PC-3 (cell line): ENCODE measurements around the gene LATS2. TPM values are rescaled to one million over a fixed set of nuclear protein-coding genes. Genes with fewer than 3 reads are reported as not detected.
"Not testable (repeated sequence)": the region's sequence is repeated elsewhere in the genome, so short reads cannot be mapped to it uniquely, and the experiment has no call there.

Experiments used
- ATAC-seq: fragments of 200-7000 bp; cut with Tn5 transposase; 2 replicates; pipeline ENCODE4 v1.9.1; 2020; ENCODE audit warnings: mild to moderate bottlenecking, moderate library complexity
- BruUV-seq: library from RNA; stranded (reverse); fragments of 400-500 nt; replicated peaks from 2 replicates; lab custom pipeline; 2021; lab: Mats Ljungman, UMichigan
- CTCF ChIA-PET: fragments of 300-600 bp; sonication (Branson Sonifier 250); formaldehyde crosslinking; loops from one replicate; lab custom pipeline; 2022; ENCODE audit warnings: antibody characterized with exemption; lab: Charles Lee
- POLR2A ChIA-PET: fragments of 300-600 bp; sonication (Branson Sonifier 250); formaldehyde crosslinking; loops from one replicate; lab custom pipeline; 2022; ENCODE audit warnings: antibody characterized with exemption; ENCODE audit not compliant: unreplicated experiment; lab: Charles Lee
- DNase-seq: peaks from one replicate; pipeline ENCODE4 v3.0.0-alpha.2; 2015
- H2AFZ ChIP-seq: fragments of 300-600 bp; sonication (generic); 2 replicates; pipeline ENCODE4 v1.6.0; 2016; ENCODE audit warnings: antibody characterized with exemption, low read length
- H3F3A ChIP-seq: fragments of 300-600 bp; sonication (generic); one replicate; pipeline ENCODE4 v1.6.0; 2017; ENCODE audit warnings: antibody characterized with exemption, low read length, control low read depth, mild to moderate bottlenecking; ENCODE audit not compliant: unreplicated experiment
- H3K27ac ChIP-seq: fragments of 300-600 bp; sonication (generic); 2 replicates; pipeline ENCODE4 v1.5.1; 2016; ENCODE audit warnings: mild to moderate bottlenecking, low read length
- H3K27me3 ChIP-seq: fragments of 300-600 bp; sonication (generic); 2 replicates; pipeline ENCODE4 v1.6.1; 2016; ENCODE audit warnings: low read length, mixed read lengths
- H3K36me3 ChIP-seq: fragments of 300-600 bp; sonication (generic); 2 replicates; pipeline ENCODE4 v1.6.1; 2016; ENCODE audit warnings: low read depth, mixed run types, low read length, mixed read lengths
- H3K4me1 ChIP-seq: fragments of 300-600 bp; sonication (generic); 2 replicates; pipeline ENCODE4 v1.5.1; 2016; ENCODE audit warnings: low read length; ENCODE audit not compliant: insufficient read depth
- H3K4me2 ChIP-seq: fragments of 300-600 bp; sonication (generic); 2 replicates; pipeline ENCODE4 v1.6.0; 2016; ENCODE audit warnings: low read length
- H3K4me3 ChIP-seq: fragments of 300-600 bp; sonication (generic); 2 replicates; pipeline ENCODE4 v1.5.1; 2016; ENCODE audit warnings: mild to moderate bottlenecking, low read length, mixed read lengths
- H3K79me2 ChIP-seq: fragments of 300-600 bp; sonication (generic); 2 replicates; pipeline ENCODE4 v1.6.1; 2017; ENCODE audit warnings: low read length, mixed read lengths
- H3K9ac ChIP-seq: fragments of 300-600 bp; sonication (generic); 2 replicates; pipeline ENCODE4 v1.6.0; 2016; ENCODE audit warnings: mild to moderate bottlenecking, low read length
- H3K9me2 ChIP-seq: fragments of 300-600 bp; sonication (generic); replicated peaks from 2 replicates; pipeline ENCODE4 v1.6.1; 2016; ENCODE audit warnings: mixed run types, low read length, mixed read lengths
- H3K9me3 ChIP-seq: fragments of 300-600 bp; sonication (generic); 2 replicates; pipeline ENCODE4 v1.6.1; 2016; ENCODE audit warnings: low read length, mixed read lengths
- H4K20me1 ChIP-seq: fragments of 300-600 bp; sonication (generic); 2 replicates; pipeline ENCODE4 v1.6.1; 2016; ENCODE audit warnings: low read length, mixed read lengths
- EZH2 ChIP-seq: fragments of 300-600 bp; sonication (generic); IDR thresholded peaks from one replicate; pipeline ENCODE4 v1.6.1; 2017; ENCODE audit warnings: antibody characterized with exemption, mild to moderate bottlenecking, low read length; ENCODE audit not compliant: unreplicated experiment
- EZH2phosphoT487 ChIP-seq: fragments of 300-600 bp; sonication (generic); IDR thresholded peaks from 2 replicates; pipeline ENCODE4 v1.6.1; 2018; ENCODE audit warnings: mild to moderate bottlenecking, antibody characterized with exemption, low read length, borderline replicate concordance
- intact Hi-C: fragments of 100-400 bp; cut with micrococcal nuclease; formaldehyde crosslinking; loops from 2 replicates; pipeline ENCODE4 v1.9.0; 2023
- total RNA-seq: library from RNA; depleted of rRNA; stranded (reverse); fragments of >200 nt; gene quantifications from 2 replicates; pipeline ENCODE4 v1.2.3, GENCODE V29; 2014
- TF ChIP-seq, protein P1 (sequence below): fragments of 300-600 bp; sonication (generic); conservative IDR thresholded peaks from 2 replicates; pipeline ENCODE4 v1.5.1; 2017; ENCODE audit warnings: antibody characterized with exemption, low read depth, mild to moderate bottlenecking, low read length

LATS2 gene
- total RNA-seq, 1 experiment from 2014 or later = 11.0 TPM

DNA sequence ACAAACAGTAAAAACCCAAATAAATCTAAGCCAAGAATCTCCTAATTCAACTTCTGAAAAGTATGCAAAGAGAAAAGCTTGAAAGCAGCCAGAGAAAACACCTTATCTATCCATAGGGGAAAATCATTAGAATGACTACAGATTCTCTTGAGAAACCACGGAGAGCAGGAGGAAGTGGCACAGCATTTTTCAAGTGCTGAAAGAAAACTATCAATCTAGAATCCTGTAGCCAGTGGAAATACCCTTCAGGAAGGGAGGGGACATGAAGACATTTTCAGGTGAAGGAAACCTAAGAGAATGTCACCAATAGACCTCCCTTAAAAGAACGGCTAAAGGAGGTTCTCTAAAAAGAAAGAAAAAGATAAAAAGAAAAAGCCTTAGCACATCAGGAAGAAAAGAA, 92.6 kb downstream of the LATS2 start:
- Histone ChIP-seq H3K27ac (no peak overlapping the region), H4K20me1 (no peaks in the 10 kb centered on the region), H3K4me1 (0 out of 2 replicates have a peak, but pooled peaks cover 5% of the 10 kb centered on the region), H3K79me2 (no peaks in the 10 kb centered on the region), H3K36me3 (peaks cover 6% of the 10 kb centered on the region; the same call in 1 of the 2 replicates), H3K4me2 (no peak overlapping the region), H3K27me3 (no peaks in the 10 kb centered on the region), H3K4me3 (no peak overlapping the region), H3K9me2 (no peaks in the 10 kb centered on the region), H3K9ac (no peak overlapping the region), H3F3A (no peaks in the 10 kb centered on the region), H3K9me3 (no peaks in the 10 kb centered on the region), H2AFZ (no peak overlapping the region)
- no peak for DNase-seq
- CTCF ChIA-PET = no interaction called here
- no peak for ATAC-seq
- POLR2A ChIA-PET = no interaction called here
- intact Hi-C loops = no loop called here
- TF ChIP-seq EZH2phosphoT487 (no peak), EZH2 (no peak)
- TF ChIP-seq, protein P1, sequence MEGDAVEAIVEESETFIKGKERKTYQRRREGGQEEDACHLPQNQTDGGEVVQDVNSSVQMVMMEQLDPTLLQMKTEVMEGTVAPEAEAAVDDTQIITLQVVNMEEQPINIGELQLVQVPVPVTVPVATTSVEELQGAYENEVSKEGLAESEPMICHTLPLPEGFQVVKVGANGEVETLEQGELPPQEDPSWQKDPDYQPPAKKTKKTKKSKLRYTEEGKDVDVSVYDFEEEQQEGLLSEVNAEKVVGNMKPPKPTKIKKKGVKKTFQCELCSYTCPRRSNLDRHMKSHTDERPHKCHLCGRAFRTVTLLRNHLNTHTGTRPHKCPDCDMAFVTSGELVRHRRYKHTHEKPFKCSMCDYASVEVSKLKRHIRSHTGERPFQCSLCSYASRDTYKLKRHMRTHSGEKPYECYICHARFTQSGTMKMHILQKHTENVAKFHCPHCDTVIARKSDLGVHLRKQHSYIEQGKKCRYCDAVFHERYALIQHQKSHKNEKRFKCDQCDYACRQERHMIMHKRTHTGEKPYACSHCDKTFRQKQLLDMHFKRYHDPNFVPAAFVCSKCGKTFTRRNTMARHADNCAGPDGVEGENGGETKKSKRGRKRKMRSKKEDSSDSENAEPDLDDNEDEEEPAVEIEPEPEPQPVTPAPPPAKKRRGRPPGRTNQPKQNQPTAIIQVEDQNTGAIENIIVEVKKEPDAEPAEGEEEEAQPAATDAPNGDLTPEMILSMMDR = no peak
- BruUV-seq = no TSS peak

DNA sequence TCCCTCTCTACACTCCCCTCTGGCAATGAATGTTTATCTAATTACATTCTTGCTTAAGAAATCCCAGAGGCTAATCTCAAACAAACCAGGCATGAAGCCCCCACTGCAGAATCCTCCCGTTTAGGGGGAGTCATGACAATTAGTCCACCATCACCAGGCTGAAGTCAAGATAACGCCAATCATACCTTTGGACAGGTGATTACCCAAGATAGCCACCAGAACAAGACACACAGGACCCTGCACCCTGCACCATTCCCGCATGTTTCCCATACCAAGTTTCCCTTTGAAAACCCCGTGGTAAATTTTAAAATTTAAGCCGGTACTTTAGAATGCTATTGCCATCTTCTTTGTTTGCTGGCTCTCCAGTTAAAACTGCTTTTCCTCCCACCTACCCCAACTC, 94.0 kb downstream of the LATS2 start:
- H3K27ac ChIP-seq = no peak overlapping the region
- H3K36me3 ChIP-seq = no peaks in the 10 kb centered on the region
- ATAC-seq = no peak
- ChIA-PET CTCF (no interaction called here), POLR2A (no interaction called here)
- H3K4me1 ChIP-seq = 0 out of 2 replicates have a peak, but pooled peaks cover 5% of the 10 kb centered on the region
- no peaks in the 10 kb centered on the region for H3K79me2 ChIP-seq
- no peak for DNase-seq
- H3K9me2 ChIP-seq = no peaks in the 10 kb centered on the region
- no peaks in the 10 kb centered on the region for H3F3A ChIP-seq
- H3K9ac ChIP-seq = no peak overlapping the region
- TF ChIP-seq EZH2phosphoT487 (no peak), EZH2 (no peak)
- TF ChIP-seq, protein P1 = no peak
- no peak overlapping the region for H3K4me2 ChIP-seq
- H4K20me1 ChIP-seq = no peaks in the 10 kb centered on the region
- H2AFZ ChIP-seq = no peak overlapping the region
- BruUV-seq = no TSS peak
- H3K4me3 ChIP-seq = no peak overlapping the region
- H3K9me3 ChIP-seq = no peaks in the 10 kb centered on the region
- H3K27me3 ChIP-seq = no peaks in the 10 kb centered on the region
- intact Hi-C loops = no loop called here

DNA sequence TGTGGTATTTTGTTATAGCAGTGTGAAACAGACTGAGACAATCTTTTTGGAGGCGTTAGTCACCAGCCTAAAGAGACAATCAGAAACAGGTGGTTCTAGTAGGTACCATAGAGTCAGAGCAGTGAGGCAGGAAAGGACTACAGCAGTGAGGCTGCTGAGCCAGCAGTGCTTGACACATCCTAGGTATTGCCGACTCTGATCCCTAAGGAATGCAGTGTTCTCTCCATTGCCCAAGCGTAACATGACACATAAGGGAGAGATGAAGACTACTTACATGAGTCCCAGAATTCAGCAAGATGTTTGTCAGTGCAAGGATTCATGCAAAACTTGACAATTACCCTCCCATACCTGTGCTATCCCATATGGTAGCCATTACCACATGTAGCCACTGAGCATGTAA, 96.5 kb downstream of the LATS2 start:
- Histone ChIP-seq H3K4me2 (no peak overlapping the region), H4K20me1 (no peaks in the 10 kb centered on the region), H3K79me2 (no peaks in the 10 kb centered on the region), H3K9me2 (no peaks in the 10 kb centered on the region), H3K4me1 (0 out of 2 replicates have a peak, but pooled peaks cover 5% of the 10 kb centered on the region), H2AFZ (no peak overlapping the region), H3K9ac (no peak overlapping the region), H3K36me3 (no peaks in the 10 kb centered on the region), H3F3A (no peaks in the 10 kb centered on the region), H3K27ac (no peak overlapping the region), H3K27me3 (no peaks in the 10 kb centered on the region), H3K4me3 (no peak overlapping the region), H3K9me3 (no peaks in the 10 kb centered on the region)
- ATAC-seq (no peak), DNase-seq (no peak)
- CTCF ChIA-PET = no interaction called here
- POLR2A ChIA-PET = no interaction called here
- TF ChIP-seq EZH2 = no peak
- BruUV-seq = no TSS peak
- intact Hi-C loops = no loop called here

DNA sequence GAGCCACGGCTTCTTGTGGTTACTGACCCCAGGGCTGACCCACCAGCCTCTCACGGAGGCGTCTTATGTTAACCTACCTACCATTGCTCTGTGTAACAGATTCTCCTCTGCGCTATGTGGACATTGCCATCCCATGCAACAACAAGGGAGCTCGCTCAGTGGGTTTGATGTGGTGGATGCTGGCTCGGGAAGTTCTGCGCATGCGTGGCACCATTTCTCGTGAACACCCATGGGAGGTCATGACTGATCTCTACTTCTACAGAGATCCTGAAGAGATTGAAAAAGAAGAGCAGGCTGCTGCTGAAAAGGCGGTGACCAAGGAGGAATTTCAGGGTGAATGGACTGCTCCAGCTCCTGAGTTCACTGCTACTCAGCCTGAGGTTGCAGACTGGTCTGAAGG, 99.7 kb downstream of the LATS2 start:
- H3K27ac ChIP-seq, ATAC-seq, H3K27me3 ChIP-seq, CTCF ChIA-PET, H4K20me1 ChIP-seq, H2AFZ ChIP-seq, H3K4me3 ChIP-seq, H3K9ac ChIP-seq, H3F3A ChIP-seq, POLR2A ChIA-PET, H3K4me2 ChIP-seq, H3K9me3 ChIP-seq, H3K4me1 ChIP-seq, H3K79me2 ChIP-seq, intact Hi-C loops, H3K9me2 ChIP-seq, BruUV-seq, H3K36me3 ChIP-seq, DNase-seq: not testable (repeated sequence)
